Vagina (tissue), 2 donors: ENCODE data around the gene CEP70. TPM values are rescaled to one million over a fixed set of nuclear protein-coding genes. Genes with fewer than 3 reads are reported as not detected.

Experiments used
- DNase-seq, 2 donors: peaks; one replicate each; pipeline ENCODE4 v3.0.0-alpha.2; 2017; ENCODE audit errors: extremely low spot score in 2 of 2
- H3K27ac ChIP-seq: fragments of 200-600 bp; sonication (generic); one replicate; pipeline ENCODE4 v1.5.1; 2019
- H3K27me3 ChIP-seq: fragments of 200-600 bp; sonication (generic); one replicate; pipeline ENCODE4 v1.5.1; 2019
- H3K36me3 ChIP-seq, 2 donors: fragments of 200-600 bp; sonication (generic); one replicate each; pipeline ENCODE4 v1.5.1; 2017 to 2019
- H3K4me1 ChIP-seq: fragments of 200-600 bp; sonication (generic); one replicate; pipeline ENCODE4 v1.5.1; 2019
- H3K4me3 ChIP-seq, 2 donors: fragments of 200-600 bp; sonication (generic); 1 replicate in 1 of 2; 2 replicates in 1 of 2; pipeline ENCODE4 v1.5.1; 2016 to 2019
- H3K9me3 ChIP-seq: fragments of 200-600 bp; sonication (generic); one replicate; pipeline ENCODE4 v1.5.1; 2019
- POLR2A ChIP-seq, 2 donors: fragments of 450-650 bp; IDR thresholded peaks; one replicate each; pipeline ENCODE4 v1.6.1; 2017; ENCODE audit warnings: antibody characterized with exemption in 2 of 2, mild to moderate bottlenecking in 2 of 2, moderate library complexity in 2 of 2
- POLR2AphosphoS5 ChIP-seq, 2 donors: sonication (generic); formaldehyde crosslinking; IDR thresholded peaks; one replicate each; pipeline ENCODE4 v1.9.0; 2017; ENCODE audit warnings: antibody characterized with exemption in 2 of 2, mild to moderate bottlenecking in 2 of 2, low read depth in 1 of 2; ENCODE audit not compliant: insufficient read depth in 1 of 2
- intact Hi-C: fragments of 100-400 bp; cut with DNase I; formaldehyde crosslinking; loops from one replicate; pipeline ENCODE4 v1.15.1; 2023
- total RNA-seq: library from RNA; depleted of rRNA; stranded (reverse); fragments of >200 nt; gene quantifications from one replicate; pipeline ENCODE4 v1.2.3, GENCODE V29; 2016
- TF ChIP-seq, protein P1 (sequence below), 3 experiments: fragments of 450-650 bp in 2 of 3; fragments of 200-600 bp in 1 of 3; sonication (generic) in 1 of 3; IDR thresholded peaks; one replicate each; pipeline ENCODE4 v1.5.1; 2017 to 2019; ENCODE audit warnings: antibody characterized with exemption in 3 of 3, mild to moderate bottlenecking in 2 of 3, moderate library complexity in 2 of 3

CEP70 gene
- total RNA-seq, 1 donor from 2014 or later: 31.7 TPM

DNA sequence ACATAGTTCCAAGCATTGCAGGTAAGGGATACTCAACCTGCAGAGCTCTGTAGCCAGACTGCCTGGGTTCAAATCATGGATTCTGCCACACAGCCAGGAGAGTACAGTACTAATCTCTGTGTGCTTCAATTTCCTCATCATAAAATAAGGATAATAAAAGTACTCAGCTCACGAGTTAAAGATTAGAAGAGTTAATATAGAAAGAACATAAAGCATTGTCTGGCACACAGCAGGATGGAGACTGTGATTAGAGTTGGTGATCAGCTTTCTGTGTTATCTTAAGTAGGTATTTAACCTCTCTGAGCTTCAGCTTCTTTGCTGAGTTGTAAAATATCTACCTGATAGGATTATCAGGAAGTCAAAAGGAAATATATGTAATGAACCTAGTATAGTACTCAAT is 2.7 kb downstream of the CEP70 start:
- no peak for DNase-seq
- no peak for TF ChIP-seq POLR2A (IDR thresholded peaks at IDR 0.05)
- TF ChIP-seq, protein P1, sequence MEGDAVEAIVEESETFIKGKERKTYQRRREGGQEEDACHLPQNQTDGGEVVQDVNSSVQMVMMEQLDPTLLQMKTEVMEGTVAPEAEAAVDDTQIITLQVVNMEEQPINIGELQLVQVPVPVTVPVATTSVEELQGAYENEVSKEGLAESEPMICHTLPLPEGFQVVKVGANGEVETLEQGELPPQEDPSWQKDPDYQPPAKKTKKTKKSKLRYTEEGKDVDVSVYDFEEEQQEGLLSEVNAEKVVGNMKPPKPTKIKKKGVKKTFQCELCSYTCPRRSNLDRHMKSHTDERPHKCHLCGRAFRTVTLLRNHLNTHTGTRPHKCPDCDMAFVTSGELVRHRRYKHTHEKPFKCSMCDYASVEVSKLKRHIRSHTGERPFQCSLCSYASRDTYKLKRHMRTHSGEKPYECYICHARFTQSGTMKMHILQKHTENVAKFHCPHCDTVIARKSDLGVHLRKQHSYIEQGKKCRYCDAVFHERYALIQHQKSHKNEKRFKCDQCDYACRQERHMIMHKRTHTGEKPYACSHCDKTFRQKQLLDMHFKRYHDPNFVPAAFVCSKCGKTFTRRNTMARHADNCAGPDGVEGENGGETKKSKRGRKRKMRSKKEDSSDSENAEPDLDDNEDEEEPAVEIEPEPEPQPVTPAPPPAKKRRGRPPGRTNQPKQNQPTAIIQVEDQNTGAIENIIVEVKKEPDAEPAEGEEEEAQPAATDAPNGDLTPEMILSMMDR (IDR thresholded peaks at IDR 0.05): no peak
- TF ChIP-seq POLR2AphosphoS5 (IDR thresholded peaks at IDR 0.05; ENCODE audit: insufficient read depth in 1 of 2, low read depth in 1 of 2): no peak
- Histone ChIP-seq H3K4me3 (no peak overlapping the region), H3K9me3 (no peaks in the 10 kb centered on the region), H3K27me3 (no peaks in the 10 kb centered on the region), H3K27ac (no peak overlapping the region), H3K36me3 (no peaks in the 10 kb centered on the region), H3K4me1 (peaks cover 18% of the 10 kb centered on the region)
- intact Hi-C loops: no loop called here

DNA sequence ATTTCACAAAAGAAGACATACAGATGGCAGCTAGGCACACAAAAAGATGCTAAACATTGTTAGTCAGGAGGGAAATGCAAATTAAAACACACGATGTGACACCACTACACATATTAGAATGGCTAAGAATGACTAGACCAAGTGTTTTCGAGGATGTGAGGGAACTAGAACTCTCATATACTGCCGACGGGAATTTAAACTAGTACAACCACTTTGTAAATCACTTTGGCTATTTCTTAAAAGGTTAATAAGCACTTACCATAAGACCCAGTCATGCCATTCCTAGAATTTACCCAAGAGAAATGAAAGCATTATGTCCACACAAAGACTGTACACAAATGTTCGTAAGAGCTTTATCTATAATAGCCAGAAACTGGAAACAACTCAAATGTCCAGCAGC is 5.6 kb downstream of the CEP70 start:
- Histone ChIP-seq H3K27me3 (no peaks in the 10 kb centered on the region), H3K4me3 (no peak overlapping the region), H3K9me3 (no peaks in the 10 kb centered on the region), H3K36me3 (no peaks in the 10 kb centered on the region), H3K27ac (no peak overlapping the region), H3K4me1 (peaks cover 14% of the 10 kb centered on the region)
- DNase-seq: no peak
- TF ChIP-seq, protein P1 (IDR thresholded peaks at IDR 0.05): no peak
- TF ChIP-seq POLR2AphosphoS5 (IDR thresholded peaks at IDR 0.05; ENCODE audit: insufficient read depth in 1 of 2, low read depth in 1 of 2): no peak
- intact Hi-C loops: no loop called here

GRCh38 chr3:138587374-138587773 is 6.7 kb downstream of the CEP70 start:
- TF ChIP-seq POLR2AphosphoS5 (IDR thresholded peaks at IDR 0.05; ENCODE audit: insufficient read depth in 1 of 2, low read depth in 1 of 2): no peak
- TF ChIP-seq, protein P1 (IDR thresholded peaks at IDR 0.05): no peak
- Histone ChIP-seq H3K27ac (no peak overlapping the region), H3K27me3 (no peaks in the 10 kb centered on the region), H3K4me3 (no peak overlapping the region), H3K36me3 (no peaks in the 10 kb centered on the region), H3K9me3 (no peaks in the 10 kb centered on the region), H3K4me1 (peaks cover 4% of the 10 kb centered on the region)
- intact Hi-C loops: no loop called here
- DNase-seq: no peak

GRCh38 chr3:138578961-138579574 is 15.0 kb downstream of the CEP70 start:
- Histone ChIP-seq H3K4me3 (no peak overlapping the region), H3K9me3 (no peaks in the 10 kb centered on the region), H3K27ac (no peak overlapping the region), H3K36me3 (peaks cover 0 to 2% of the 10 kb centered on the region in 2 donors), H3K4me1 (no peaks in the 10 kb centered on the region), H3K27me3 (no peaks in the 10 kb centered on the region)
- TF ChIP-seq POLR2AphosphoS5 (IDR thresholded peaks at IDR 0.05; ENCODE audit: insufficient read depth in 1 of 2, low read depth in 1 of 2): no peak
- TF ChIP-seq, protein P1 (IDR thresholded peaks at IDR 0.05): no peak
- no peak for DNase-seq
- intact Hi-C loops: no loop called here

DNA sequence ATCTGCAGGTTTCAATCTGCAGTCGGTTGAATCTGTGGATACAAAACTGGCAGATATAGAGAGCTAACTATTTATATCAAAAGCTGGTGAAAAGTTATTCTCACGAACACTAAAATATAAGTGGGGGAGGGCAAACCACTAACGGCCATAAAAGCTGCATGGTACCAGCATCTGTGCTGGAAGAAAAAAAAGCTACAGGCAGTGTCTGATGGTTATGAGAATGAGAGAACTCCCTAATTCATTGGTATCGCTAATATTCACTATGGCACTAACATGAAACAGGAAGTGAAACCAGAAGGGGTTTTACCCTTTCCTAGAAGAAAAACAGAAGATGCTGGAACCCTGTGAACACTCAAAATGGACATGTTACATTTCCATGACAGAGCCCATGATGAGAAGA is 15.9 kb downstream of the CEP70 start:
- Histone ChIP-seq H3K27ac (no peak overlapping the region), H3K27me3 (no peaks in the 10 kb centered on the region), H3K4me3 (no peak overlapping the region), H3K36me3 (peaks cover 0 to 7% of the 10 kb centered on the region in 2 donors), H3K9me3 (no peaks in the 10 kb centered on the region), H3K4me1 (no peaks in the 10 kb centered on the region)
- intact Hi-C loops: no loop called here
- TF ChIP-seq POLR2A (IDR thresholded peaks at IDR 0.05): no peak
- TF ChIP-seq, protein P1 (IDR thresholded peaks at IDR 0.05): no peak
- no peak for TF ChIP-seq POLR2AphosphoS5 (IDR thresholded peaks at IDR 0.05; ENCODE audit: insufficient read depth in 1 of 2, low read depth in 1 of 2)
- DNase-seq: no peak
